ENCODE results near the gene DRD4.

GRCh38 chr11:680970-681369 is 43.9 kb downstream of the DRD4 start:
- TF ChIP-seq CTCF (IDR thresholded peaks at IDR 0.05) (no peak), POLR2A (IDR thresholded peaks at IDR 0.05) (no peak)

Data from thyroid gland (tissue), 4 donors.